ENCODE results near the gene S100A4.

S100A4 gene

GRCh38 chr1:153503766-153504165, 41.8 kb downstream of the S100A4 start:
- no peak for DNase-seq

DNA sequence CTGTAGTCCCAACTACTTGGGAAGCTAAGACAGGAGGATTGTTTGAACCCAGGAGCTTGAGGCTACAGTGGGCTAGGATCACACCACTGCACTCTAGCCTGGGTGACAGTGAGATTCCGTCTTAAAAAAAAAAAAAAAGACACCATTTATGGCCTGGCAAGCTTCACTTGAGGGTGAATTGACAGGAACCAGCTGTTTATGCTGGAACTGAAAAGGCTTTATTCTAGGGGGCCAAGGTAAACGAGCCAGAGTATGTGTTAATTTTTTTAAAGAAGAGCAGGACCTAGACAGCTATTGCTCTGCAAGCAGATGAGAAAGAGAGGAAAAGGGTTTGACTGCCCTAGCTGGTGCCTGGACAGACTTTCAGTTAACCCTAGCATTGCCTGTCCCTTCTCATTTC, 46.9 kb downstream of the S100A4 start:
- DNase-seq: no peak

DNA sequence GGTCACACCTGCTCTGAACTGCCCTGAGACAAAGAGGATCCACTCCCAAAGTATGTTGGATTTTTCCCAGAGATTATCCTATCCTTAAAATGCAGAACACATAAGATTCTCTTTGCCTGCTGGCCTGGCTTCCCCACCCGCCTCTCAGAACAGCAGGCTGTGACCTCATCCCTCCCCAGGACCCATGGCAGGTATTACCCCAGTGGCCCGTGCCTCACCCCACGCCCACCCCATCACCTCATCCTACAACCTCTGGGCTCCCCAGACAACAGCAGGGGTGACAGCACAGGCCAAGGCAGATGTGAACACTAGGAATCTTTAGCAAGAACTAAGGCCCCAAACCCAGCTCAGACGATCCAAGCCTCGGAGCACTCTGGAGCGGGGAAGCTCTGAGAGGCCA, 50.1 kb downstream of the S100A4 start:
- no peak for DNase-seq

DNA sequence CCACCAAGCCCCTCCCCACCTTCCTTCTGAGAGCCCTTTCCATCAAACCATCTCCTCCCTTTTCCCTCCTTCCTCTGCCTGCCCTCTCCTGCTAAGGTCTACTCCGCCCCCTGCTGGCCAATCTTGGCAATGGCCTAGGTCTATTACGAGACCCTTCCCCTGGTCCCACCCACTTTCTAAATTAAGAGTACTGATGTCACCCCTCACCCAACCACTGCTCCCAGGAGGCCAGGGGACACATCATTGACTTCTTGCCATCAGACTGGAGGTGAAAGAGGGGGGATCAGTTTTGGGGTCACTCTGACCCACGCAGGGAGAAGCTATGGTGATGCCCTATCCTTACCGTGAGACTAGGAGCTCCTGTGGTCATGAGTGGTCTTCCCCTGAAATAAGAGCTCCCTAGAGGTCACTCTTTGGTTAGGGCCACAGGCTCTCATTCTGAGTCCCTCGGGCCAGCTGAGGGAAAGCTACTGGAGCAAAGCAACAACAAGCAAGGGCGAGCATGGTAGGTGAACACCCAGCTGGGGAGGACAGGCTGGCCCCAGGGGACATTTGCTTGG, 50.5 kb downstream of the S100A4 start:
- no peak for DNase-seq
